HEK293T (cell line): ENCODE results near the gene ARHGEF10L.

Source experiments
- CTCF ChIA-PET: fragments of 350-600 bp; formaldehyde crosslinking; extraction: SDS; loops from one replicate; lab custom pipeline; 2021; ENCODE audit warnings: antibody characterized with exemption, inconsistent platforms; lab: Yijun Ruan, JAX
- POLR2A ChIA-PET: fragments of 350-600 bp; formaldehyde crosslinking; extraction: SDS; loops from one replicate; lab custom pipeline; 2020; ENCODE audit warnings: antibody characterized with exemption, inconsistent platforms; lab: Yijun Ruan, JAX
- DNase-seq: peaks from one replicate; pipeline ENCODE4 v3.0.0; 2012; ENCODE audit warnings: mixed read lengths; ENCODE audit errors: extremely low spot score
- ARNT ChIP-seq: fragments of 450-650 bp; IDR thresholded peaks from 2 replicates; pipeline ENCODE4 v1.6.1; 2017; ENCODE audit warnings: mild to moderate bottlenecking
- BHLHE40 ChIP-seq: fragments of 450-650 bp; IDR thresholded peaks from 2 replicates; pipeline ENCODE4 v1.6.1; 2016; ENCODE audit warnings: mild to moderate bottlenecking, moderate library complexity, borderline replicate concordance
- CTBP1 ChIP-seq: fragments of 450-650 bp; IDR thresholded peaks from 2 replicates; pipeline ENCODE4 v1.6.1; 2016; ENCODE audit warnings: borderline replicate concordance
- ELF4 ChIP-seq: fragments of 450-650 bp; IDR thresholded peaks from 2 replicates; pipeline ENCODE4 v1.6.1; 2017; ENCODE audit warnings: antibody characterized with exemption
- FOXA1 ChIP-seq: fragments of 450-650 bp; IDR thresholded peaks from 2 replicates; pipeline ENCODE4 v1.6.1; 2016; ENCODE audit warnings: mild to moderate bottlenecking
- FOXK2 ChIP-seq: fragments of 450-650 bp; IDR thresholded peaks from 2 replicates; pipeline ENCODE4 v1.6.1; 2016; ENCODE audit warnings: mild to moderate bottlenecking
- FOXM1 ChIP-seq: fragments of 450-650 bp; IDR thresholded peaks from 2 replicates; pipeline ENCODE4 v1.6.1; 2017; ENCODE audit warnings: mild to moderate bottlenecking, borderline replicate concordance
- HDGF ChIP-seq: fragments of 450-650 bp; IDR thresholded peaks from 2 replicates; pipeline ENCODE4 v1.6.1; 2017; ENCODE audit warnings: antibody characterized with exemption, borderline replicate concordance
- L3MBTL2 ChIP-seq: fragments of 450-650 bp; conservative IDR thresholded peaks from 2 replicates; pipeline ENCODE4 v1.6.1; 2016; ENCODE audit warnings: mild to moderate bottlenecking
- LEF1 ChIP-seq: fragments of 450-650 bp; IDR thresholded peaks from 2 replicates; pipeline ENCODE4 v1.6.1; 2017; ENCODE audit warnings: mild to moderate bottlenecking, borderline replicate concordance
- NFRKB ChIP-seq: fragments of 450-650 bp; IDR thresholded peaks from 2 replicates; pipeline ENCODE4 v1.6.1; 2016; ENCODE audit warnings: mild to moderate bottlenecking, moderate library complexity
- SP1 ChIP-seq: fragments of 450-650 bp; IDR thresholded peaks from 2 replicates; pipeline ENCODE4 v1.6.1; 2017
- SUZ12 ChIP-seq: fragments of 450-650 bp; IDR thresholded peaks from 2 replicates; pipeline ENCODE4 v1.6.1; 2016; ENCODE audit warnings: mild to moderate bottlenecking
- TARDBP ChIP-seq: fragments of 450-650 bp; IDR thresholded peaks from 2 replicates; pipeline ENCODE4 v1.6.1; 2016
- ZNF384 ChIP-seq: fragments of 450-650 bp; IDR thresholded peaks from 2 replicates; pipeline ENCODE4 v1.6.1; 2016
- TF ChIP-seq, protein P1 (sequence below): fragments of 450-650 bp; IDR thresholded peaks from 2 replicates; pipeline ENCODE4 v1.6.1; 2016

Gene ARHGEF10L

DNA sequence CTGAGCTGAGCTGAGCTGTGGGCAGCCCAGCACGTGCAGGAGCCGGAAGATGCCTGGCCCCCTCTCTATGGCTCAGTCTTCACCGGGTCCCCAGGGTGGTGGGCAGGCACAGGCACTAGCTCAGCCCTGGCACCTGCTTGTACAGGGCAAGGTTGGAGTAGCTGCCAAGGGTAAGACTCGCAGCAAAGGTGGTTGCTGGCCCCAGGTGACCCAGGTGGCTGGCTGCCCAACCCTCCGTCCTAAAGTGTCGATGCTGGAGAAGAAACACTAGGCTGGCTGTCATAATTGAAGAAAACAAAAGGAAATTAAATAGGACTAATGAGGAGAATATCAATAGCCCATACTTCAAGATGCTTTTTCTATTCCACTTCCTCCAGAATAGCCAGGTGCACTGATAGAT, 138.5 kb downstream of the ARHGEF10L start:
- ChIA-PET POLR2A (no interaction called here), CTCF (interaction anchor here (1.0 kb wide), 1 partner anchor 16 kb away, joined by 3 read pairs; no protein-coding TSS in a partner anchor)
- TF ChIP-seq FOXK2 = no peak
- TF ChIP-seq, protein P1, sequence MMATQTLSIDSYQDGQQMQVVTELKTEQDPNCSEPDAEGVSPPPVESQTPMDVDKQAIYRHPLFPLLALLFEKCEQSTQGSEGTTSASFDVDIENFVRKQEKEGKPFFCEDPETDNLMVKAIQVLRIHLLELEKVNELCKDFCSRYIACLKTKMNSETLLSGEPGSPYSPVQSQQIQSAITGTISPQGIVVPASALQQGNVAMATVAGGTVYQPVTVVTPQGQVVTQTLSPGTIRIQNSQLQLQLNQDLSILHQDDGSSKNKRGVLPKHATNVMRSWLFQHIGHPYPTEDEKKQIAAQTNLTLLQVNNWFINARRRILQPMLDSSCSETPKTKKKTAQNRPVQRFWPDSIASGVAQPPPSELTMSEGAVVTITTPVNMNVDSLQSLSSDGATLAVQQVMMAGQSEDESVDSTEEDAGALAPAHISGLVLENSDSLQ = no peak
- TF ChIP-seq SP1 = no peak
- no peak for TF ChIP-seq ELF4
- TF ChIP-seq CTBP1 = no peak
- TF ChIP-seq HDGF = no peak
- no peak for TF ChIP-seq ZNF384
- no peak for DNase-seq

- CTCF ChIA-PET = no interaction called here
- POLR2A ChIA-PET = no interaction called here
- no peak for TF ChIP-seq CTBP1
- DNase-seq = no peak
Observed at GRCh38 chr1:17679856-17680255, 140.4 kb downstream of the ARHGEF10L start.

DNA sequence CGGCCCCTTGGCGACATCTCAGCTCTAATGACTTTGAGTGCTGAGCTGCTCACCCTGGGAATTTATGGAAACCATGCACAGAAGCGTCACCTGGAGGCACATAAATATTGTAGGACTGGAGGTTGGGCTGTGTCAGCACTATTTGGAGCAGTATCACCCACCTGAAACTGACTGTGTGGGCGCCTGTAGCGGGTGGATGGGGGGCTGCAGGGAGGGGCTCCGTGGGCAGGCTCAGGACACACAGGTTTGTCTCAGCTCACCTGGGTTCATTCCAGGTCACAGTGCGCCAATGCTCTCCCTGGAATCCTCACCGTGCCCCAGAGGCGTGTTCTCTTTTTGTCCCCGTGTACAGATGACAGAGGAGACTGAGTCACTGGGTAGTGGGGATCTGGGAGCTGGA, 140.8 kb downstream of the ARHGEF10L start:
- DNase-seq = no peak
- ChIA-PET CTCF (no interaction called here), POLR2A (no interaction called here)
- TF ChIP-seq TARDBP = no peak
- no peak for TF ChIP-seq CTBP1

DNA sequence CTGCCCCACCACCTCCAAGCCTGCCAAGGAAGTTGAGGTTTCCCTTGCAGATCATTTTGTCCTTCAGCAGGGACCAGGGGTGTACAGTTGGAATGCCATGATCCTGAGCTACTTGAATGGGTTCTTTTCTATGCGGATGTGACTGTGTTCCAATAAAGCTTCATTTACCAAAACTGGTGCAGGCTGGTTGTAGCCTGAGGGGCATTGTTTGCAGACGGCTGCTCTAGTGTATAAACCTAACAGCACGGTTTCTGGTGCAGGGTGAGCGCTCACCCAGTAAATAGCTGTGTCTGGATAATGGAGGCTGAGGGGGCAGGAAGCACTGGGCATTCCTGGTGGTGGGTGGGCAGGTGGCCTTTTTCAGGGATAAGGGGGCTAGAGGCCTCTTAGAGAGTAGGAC, 142.9 kb downstream of the ARHGEF10L start:
- no peak for TF ChIP-seq L3MBTL2
- TF ChIP-seq ZNF384 = no peak
- TF ChIP-seq SP1 = no peak
- TF ChIP-seq ARNT = no peak
- TF ChIP-seq NFRKB = no peak
- no peak for TF ChIP-seq HDGF
- TF ChIP-seq, protein P1 = no peak
- TF ChIP-seq TARDBP = no peak
- TF ChIP-seq ELF4 = no peak
- CTCF ChIA-PET = no interaction called here
- DNase-seq = no peak
- POLR2A ChIA-PET = no interaction called here

- TF ChIP-seq LEF1 = no peak
- TF ChIP-seq FOXM1 = no peak
- no peak for TF ChIP-seq ZNF384
- DNase-seq = no peak
- ChIA-PET POLR2A (no interaction called here), CTCF (interaction anchor here (1.4 kb wide), 1 partner anchor 22 kb away, joined by 5 read pairs; no protein-coding TSS in a partner anchor)
Observed at GRCh38 chr1:17683598-17683997, 144.1 kb downstream of the ARHGEF10L start.

DNA sequence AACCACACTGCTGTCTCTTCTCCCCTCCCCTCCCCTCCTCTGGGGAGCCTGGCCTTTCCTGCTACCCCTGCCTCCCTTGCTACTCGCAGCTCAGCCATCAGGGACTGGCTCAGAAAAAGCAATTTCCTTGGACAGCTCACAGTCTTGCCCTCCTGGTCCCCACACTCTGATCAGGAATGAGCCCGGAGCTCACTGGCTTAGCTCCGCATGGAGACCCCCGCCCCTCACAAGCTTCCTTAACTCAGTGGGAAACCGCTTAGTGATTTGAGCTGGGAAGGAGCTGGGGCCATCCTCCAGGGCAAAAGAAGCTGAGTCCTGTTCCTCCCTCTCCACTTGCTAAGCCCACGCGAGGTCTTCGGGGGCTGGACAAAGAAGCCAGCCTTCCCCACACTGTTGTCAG, 145.3 kb downstream of the ARHGEF10L start:
- no peak for DNase-seq
- CTCF ChIA-PET = interaction anchor here (1.4 kb wide), 1 partner anchor 24 kb away, joined by 5 read pairs; no protein-coding TSS in a partner anchor
- TF ChIP-seq ELF4 = no peak
- no peak for TF ChIP-seq FOXK2
- no peak for TF ChIP-seq FOXA1
- no peak for TF ChIP-seq ZNF384
- TF ChIP-seq FOXM1 = no peak
- TF ChIP-seq L3MBTL2 = no peak
- TF ChIP-seq HDGF = no peak
- POLR2A ChIA-PET = no interaction called here

- no peak for DNase-seq
- ChIA-PET CTCF (interaction anchor here (1.7 kb wide), 1 partner anchor 25 kb away, joined by 4 read pairs; no protein-coding TSS in a partner anchor), POLR2A (no interaction called here)
- TF ChIP-seq, protein P1 = no peak
- TF ChIP-seq NFRKB = no peak
- no peak for TF ChIP-seq SP1
- no peak for TF ChIP-seq ELF4
- no peak for TF ChIP-seq L3MBTL2
- TF ChIP-seq CTBP1 = no peak
- TF ChIP-seq BHLHE40 = no peak
- no peak for TF ChIP-seq HDGF
- no peak for TF ChIP-seq ARNT
- no peak for TF ChIP-seq TARDBP
- TF ChIP-seq LEF1 = no peak
- TF ChIP-seq FOXK2 = no peak
Observed at GRCh38 chr1:17686258-17686657, 146.8 kb downstream of the ARHGEF10L start.

- no peak for DNase-seq
- ChIA-PET CTCF (interaction anchor here (1.7 kb wide), 1 partner anchor 25 kb away, joined by 4 read pairs; no protein-coding TSS in a partner anchor), POLR2A (no interaction called here)
- no peak for TF ChIP-seq SP1
- TF ChIP-seq ARNT = no peak
- TF ChIP-seq ZNF384 = no peak
- no peak for TF ChIP-seq NFRKB
- TF ChIP-seq ELF4 = no peak
- no peak for TF ChIP-seq FOXA1
- TF ChIP-seq LEF1 = no peak
- TF ChIP-seq FOXM1 = no peak
- TF ChIP-seq HDGF = no peak
- TF ChIP-seq SUZ12 = no peak
- TF ChIP-seq TARDBP = no peak
- no peak for TF ChIP-seq BHLHE40
- TF ChIP-seq CTBP1 = no peak
- TF ChIP-seq L3MBTL2 = no peak
- no peak for TF ChIP-seq FOXK2
- TF ChIP-seq, protein P1 = no peak
Observed at GRCh38 chr1:17687145-17687544, 147.6 kb downstream of the ARHGEF10L start.
